GM18520 (cell line): ENCODE measurements around the gene SOX1.

Experiments
- ATAC-seq: cut with Tn5 transposase; IDR thresholded peaks from one replicate; pipeline ENCODE4 v1.9.1; 2021; ENCODE audit not compliant: unreplicated experiment

Gene SOX1

GRCh38 chr13:112058519-112058873 is 8.5 kb upstream of the SOX1 start:
- ATAC-seq: no peak

DNA sequence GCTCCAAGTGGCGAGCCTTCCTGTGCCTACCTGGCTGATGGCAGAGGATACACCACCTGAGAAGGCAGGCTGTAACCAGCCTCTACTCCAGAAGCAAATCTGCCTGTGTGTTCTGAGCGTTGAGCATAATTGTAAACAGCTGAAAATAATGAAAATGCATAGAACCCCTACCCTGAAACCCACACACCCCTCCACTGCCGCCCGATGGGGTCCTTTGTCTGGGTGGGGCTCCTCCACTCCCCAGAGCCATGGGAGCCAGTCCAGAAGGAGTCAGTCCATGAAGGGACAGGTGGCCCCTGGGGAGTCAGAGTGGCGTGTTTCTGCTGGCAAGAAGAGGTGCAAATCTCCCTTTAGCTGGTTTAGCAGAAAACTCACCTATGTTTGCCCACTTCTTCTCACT is 8.0 kb upstream of the SOX1 start:
- no peak for ATAC-seq

DNA sequence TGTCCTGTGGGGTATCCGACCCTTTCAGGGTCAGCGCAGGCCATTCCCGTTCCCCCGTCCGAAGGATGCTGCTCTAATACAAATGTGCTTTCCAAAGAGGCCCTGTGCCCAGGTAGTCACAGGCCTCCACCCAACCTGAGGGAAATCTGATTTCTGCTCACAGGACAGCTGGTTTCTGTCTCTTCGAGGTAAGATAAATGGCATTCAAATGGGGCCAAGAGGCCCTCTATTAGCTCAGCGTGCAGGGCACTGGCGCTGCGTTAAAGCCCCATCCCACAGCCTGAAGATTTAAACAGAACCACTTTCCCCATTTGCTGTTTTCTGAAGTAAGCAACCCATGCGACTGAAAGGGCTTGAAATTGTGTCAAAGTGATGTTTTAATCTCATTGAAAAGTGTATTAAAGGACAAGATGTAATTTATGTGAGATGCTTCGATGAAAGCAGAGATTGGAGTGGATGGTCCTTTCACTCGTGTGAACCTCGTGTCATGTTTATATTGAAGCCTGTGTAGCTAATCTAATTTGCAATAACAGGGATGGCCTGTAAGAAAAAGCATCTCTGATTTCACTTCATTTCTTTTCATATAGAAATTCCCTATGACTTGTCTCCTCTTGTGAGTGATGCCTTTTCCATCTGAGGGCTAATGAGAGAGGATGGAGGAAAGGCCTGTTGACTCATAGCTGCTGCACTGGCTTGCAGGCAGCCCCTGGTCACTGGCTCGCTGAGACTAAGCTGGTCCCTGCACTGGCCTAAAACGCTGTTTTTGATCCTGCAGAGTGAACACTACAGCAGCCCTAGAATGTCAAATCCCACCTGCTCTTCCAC is 7.3 kb upstream of the SOX1 start:
- ATAC-seq: no peak

- ATAC-seq: no peak
Measured at GRCh38 chr13:112060282-112060830, 6.6 kb upstream of the SOX1 start.

DNA sequence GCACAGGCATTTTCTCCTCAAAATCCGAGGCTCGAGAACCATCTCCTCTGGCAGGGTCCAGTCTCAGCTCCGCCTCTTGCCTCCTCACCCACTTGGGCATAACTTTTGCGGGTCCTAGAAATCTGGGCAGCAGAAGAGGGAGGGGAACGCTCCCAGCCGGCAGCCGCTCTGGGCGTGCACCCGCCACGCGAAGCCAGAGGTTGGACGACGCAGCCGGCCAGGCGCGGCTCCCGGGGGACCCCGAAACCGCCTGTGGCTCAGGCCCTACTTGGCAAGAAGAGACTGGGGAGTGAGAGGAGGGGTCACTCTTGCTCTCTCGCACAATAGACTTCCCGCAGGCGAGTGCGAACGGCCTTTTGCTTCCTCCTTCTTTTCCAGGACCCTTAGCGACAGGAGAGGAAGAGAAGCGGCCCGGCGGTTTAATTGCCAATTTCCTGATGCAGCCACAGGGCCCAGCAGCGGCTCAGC is 6.0 kb upstream of the SOX1 start:
- no peak for ATAC-seq

- no peak for ATAC-seq
Measured at GRCh38 chr13:112061367-112062061, 5.4 kb upstream of the SOX1 start.

DNA sequence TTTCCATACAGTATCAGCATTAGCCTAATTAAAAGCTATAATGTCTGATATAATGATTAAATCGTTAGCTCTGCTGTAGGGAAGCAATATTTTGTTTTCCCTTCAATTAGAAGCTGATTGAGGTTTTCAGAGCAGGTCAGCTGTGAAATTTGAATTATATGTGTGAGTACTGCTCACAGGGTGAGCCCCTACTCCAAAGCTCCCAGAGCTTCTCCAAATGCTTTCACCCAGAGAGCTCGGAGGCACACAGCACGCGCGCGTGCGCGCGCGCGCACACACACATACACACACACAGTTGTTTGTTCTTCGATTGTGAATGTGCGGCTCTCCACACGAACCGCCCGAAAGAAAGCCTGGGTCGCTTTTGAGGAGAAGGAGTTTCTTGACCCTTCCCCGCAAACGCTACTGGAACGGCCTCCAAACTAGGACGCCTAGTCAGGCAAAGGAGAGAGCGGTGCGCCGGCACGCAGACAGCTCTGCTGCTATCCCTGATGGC is 4.8 kb upstream of the SOX1 start:
- ATAC-seq: no peak

DNA sequence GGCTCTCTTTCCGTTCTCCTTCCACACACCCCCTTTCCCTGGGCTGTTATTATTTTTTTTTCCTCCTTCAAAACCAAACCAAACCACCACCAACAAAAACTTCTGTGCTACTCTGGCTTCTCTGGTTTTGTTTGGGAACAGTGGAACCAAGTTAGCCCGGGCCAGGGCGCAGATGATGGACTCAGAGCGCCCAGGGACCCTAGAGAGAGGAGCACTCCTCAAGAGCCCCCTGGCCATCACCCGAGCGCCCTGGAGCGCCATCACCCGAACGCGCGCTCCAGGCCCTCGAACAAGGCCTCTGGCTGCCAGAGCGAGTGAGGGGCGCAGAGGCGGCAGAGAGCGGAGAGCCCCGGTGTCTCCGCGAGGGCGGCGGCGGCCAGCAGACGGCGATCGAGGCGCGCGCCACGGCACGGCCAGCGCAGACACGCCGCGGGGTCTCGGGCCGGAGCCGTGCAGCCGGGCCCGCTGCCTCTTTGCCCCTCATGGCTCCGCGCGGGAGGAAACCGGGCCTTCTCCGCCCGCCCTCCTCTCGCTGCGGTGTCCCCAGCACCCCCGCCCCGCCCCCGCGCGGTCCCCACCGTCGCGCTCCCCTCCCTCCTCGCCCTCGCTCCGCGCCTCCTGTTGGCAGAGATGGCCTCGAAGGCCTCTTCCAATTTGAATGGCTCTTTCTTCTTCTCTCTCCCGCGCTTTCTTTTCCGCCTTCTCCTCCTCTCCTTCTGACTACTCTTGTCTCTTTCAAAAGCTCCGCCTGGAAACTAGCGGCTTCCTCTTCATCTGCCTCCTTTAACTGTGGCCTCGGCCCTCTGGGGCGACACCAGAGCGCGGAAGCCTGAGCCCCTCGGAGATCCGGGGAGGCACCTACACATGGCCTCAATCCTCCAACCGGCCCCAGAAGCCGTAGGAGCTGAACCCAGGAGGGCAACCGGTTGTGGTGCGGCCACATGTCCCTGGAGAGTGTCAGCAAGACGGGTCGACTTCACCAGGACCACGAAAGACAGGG is 4.1 kb upstream of the SOX1 start:
- no peak for ATAC-seq

DNA sequence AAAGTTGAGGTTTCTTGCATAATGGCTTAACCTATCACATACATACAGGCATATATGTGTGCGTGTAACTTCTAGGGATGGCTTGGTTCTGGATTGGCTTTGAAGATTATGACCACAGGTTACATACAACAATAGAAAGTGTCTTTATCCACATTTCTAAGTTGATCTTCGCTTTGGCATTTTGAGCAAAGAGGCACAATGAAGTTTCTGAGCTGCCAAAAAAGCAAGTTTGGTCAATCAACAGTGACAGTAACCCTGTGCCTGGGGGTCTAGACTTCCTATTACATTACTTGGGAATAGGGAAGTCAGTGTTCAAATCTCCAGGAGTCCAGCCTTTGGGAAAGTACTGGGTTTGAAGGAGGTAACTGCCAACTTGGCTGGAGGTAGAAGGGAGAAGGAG is 3.1 kb upstream of the SOX1 start:
- ATAC-seq: no peak

- no peak for ATAC-seq
Measured at GRCh38 chr13:112064222-112064621, 2.7 kb upstream of the SOX1 start.

GRCh38 chr13:112065521-112065866 is 1.5 kb upstream of the SOX1 start:
- ATAC-seq: no peak

- no peak for ATAC-seq
Measured at GRCh38 chr13:112065867-112066623, 904 bp upstream of the SOX1 start.

DNA sequence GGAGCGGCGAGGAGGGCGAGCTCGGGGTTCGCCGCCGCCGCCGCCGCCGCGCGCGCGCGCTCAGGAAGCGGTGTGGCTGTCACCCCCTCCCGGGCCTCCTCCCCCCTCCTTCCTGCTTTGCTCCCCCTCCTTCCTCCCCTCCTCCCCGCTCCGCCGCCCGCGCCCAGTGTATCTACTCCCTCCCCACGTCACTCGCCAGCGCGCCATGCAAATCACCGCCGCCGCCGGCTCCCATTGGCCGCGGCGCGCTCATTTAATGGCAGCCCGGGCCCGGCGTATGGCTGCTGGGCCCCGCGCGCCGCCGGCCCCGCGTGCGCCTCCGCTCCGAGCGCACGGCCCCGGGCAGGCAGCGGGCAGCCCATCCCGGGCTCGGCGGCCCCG is 335 bp upstream of the SOX1 start:
- ATAC-seq: no peak

DNA sequence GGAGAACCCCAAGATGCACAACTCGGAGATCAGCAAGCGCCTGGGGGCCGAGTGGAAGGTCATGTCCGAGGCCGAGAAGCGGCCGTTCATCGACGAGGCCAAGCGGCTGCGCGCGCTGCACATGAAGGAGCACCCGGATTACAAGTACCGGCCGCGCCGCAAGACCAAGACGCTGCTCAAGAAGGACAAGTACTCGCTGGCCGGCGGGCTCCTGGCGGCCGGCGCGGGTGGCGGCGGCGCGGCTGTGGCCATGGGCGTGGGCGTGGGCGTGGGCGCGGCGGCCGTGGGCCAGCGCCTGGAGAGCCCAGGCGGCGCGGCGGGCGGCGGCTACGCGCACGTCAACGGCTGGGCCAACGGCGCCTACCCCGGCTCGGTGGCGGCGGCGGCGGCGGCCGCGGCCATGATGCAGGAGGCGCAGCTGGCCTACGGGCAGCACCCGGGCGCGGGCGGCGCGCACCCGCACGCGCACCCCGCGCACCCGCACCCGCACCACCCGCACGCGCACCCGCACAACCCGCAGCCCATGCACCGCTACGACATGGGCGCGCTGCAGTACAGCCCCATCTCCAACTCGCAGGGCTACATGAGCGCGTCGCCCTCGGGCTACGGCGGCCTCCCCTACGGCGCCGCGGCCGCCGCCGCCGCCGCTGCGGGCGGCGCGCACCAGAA is 1.1 kb downstream of the SOX1 start:
- ATAC-seq: no peak

DNA sequence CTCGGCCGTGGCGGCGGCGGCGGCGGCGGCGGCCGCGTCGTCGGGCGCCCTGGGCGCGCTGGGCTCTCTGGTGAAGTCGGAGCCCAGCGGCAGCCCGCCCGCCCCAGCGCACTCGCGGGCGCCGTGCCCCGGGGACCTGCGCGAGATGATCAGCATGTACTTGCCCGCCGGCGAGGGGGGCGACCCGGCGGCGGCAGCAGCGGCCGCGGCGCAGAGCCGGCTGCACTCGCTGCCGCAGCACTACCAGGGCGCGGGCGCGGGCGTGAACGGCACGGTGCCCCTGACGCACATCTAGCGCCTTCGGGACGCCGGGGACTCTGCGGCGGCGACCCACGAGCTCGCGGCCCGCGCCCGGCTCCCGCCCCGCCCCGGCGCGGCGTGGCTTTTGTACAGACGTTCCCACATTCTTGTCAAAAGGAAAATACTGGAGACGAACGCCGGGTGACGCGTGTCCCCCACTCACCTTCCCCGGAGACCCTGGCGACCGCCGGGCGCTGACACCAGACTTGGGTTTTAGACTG is 1.7 kb downstream of the SOX1 start:
- ATAC-seq: no peak

- ATAC-seq: no peak
Measured at GRCh38 chr13:112069061-112069844, 2.3 kb downstream of the SOX1 start.

- no peak for ATAC-seq
Measured at GRCh38 chr13:112069845-112070251, 2.9 kb downstream of the SOX1 start.

DNA sequence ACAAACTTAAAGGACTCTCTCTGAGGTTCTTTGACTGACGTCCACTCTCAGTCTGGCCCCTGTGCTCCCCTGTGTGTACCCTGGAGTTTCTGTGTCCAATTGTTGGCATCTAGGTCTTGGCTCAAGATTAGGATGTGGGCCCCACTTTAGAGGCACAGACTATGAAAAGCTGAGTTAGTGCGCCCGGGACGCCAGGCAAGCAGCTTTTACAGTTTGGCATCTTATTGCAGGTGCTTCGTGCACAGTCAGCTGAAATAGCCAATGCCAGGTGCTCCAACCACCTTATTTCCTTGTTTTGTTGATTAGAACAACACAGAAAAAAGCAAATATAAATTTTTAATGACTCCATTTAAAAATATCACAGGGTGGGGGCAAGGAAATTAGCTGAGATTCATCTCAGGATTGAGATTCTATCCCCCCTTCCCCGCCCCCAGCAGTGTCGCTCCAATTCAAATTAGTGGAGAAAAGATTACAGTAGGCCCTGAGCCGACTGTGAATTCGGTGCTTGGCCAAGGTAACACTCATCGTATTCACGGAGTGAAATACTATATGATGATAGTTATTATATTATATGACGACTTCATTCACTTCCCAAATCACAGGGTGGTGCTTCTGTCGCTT is 4.3 kb downstream of the SOX1 start:
- ATAC-seq: no peak
